Calu3 (cell line): ENCODE results near the gene B4GALT4. TPM values are rescaled to one million over a fixed set of nuclear protein-coding genes. Genes with fewer than 3 reads are reported as not detected.
"Not testable (repeated sequence)": the region's sequence is repeated elsewhere in the genome, so short reads cannot be mapped to it uniquely, and the experiment has no call there.

Source experiments
- BruUV-seq: library from RNA; stranded (reverse); fragments of 400-500 nt; replicated peaks from 2 replicates; lab custom pipeline; 2021; lab: Mats Ljungman, UMichigan
- CTCF ChIA-PET: fragments of 300-600 bp; sonication (Branson Sonifier 250); formaldehyde crosslinking; loops from one replicate; lab custom pipeline; 2022; ENCODE audit warnings: antibody characterized with exemption; lab: Charles Lee
- DNase-seq: peaks from one replicate; pipeline ENCODE4 v3.0.0; 2022
- H3K27ac Mint-ChIP-seq: one replicate; pipeline ENCODE4 v1.8.0; 2022; ENCODE audit warnings: mixed read lengths; ENCODE audit not compliant: unreplicated experiment
- H3K27me3 Mint-ChIP-seq: one replicate; pipeline ENCODE4 v1.8.0; 2022; ENCODE audit warnings: mixed read lengths; ENCODE audit not compliant: unreplicated experiment
- H3K36me3 Mint-ChIP-seq: one replicate; pipeline ENCODE4 v1.8.0; 2022; ENCODE audit warnings: mild to moderate bottlenecking, moderate library complexity, mixed read lengths; ENCODE audit not compliant: insufficient read depth, unreplicated experiment
- H3K4me1 Mint-ChIP-seq: one replicate; pipeline ENCODE4 v1.8.0; 2022; ENCODE audit warnings: mild to moderate bottlenecking, low read depth, mixed read lengths; ENCODE audit not compliant: unreplicated experiment
- H3K4me3 Mint-ChIP-seq: one replicate; pipeline ENCODE4 v1.8.0; 2022; ENCODE audit warnings: mild to moderate bottlenecking, low read depth, moderate library complexity, mixed read lengths; ENCODE audit not compliant: unreplicated experiment
- H3K9me3 Mint-ChIP-seq: one replicate; pipeline ENCODE4 v1.8.0; 2022; ENCODE audit warnings: low read depth, mixed read lengths; ENCODE audit not compliant: unreplicated experiment
- CTCF ChIP-seq: fragments of 200-600 bp; IDR thresholded peaks from one replicate; pipeline ENCODE4 v1.8.0; 2022; ENCODE audit warnings: antibody characterized with exemption; ENCODE audit not compliant: unreplicated experiment
- intact Hi-C: fragments of 100-400 bp; cut with micrococcal nuclease; formaldehyde crosslinking; loops from one replicate; pipeline ENCODE4 v1.10.0; 2022; ENCODE audit not compliant: unreplicated experiment
- total RNA-seq: library from RNA; stranded (reverse); gene quantifications from 2 replicates; pipeline ENCODE4 v1.2.3, GENCODE V29; 2022

Gene B4GALT4
- total RNA-seq, 1 experiment from 2014 or later = 38.7 TPM

GRCh38 chr3:119173325-119173724, 67.4 kb downstream of the B4GALT4 start, which contains the start of gene UPK1B:
Gene UPK1B (plus strand): TSS chr3:119173598. CDS start chr3:119186742, 13,144 bp downstream.
- intact Hi-C loops = no loop called here
- H3K27ac Mint-ChIP-seq = no peak within 1 kb of the TSS
- no peaks in the 10 kb centered on the region for H3K27me3 Mint-ChIP-seq
- CTCF ChIA-PET = interaction anchor here (0.9 kb wide), 1 partner anchor 10 kb away, joined by 3 read pairs; no protein-coding TSS in a partner anchor
- H3K9me3 Mint-ChIP-seq = peaks cover 3% of the 10 kb centered on the region
- no TSS peak for BruUV-seq
- H3K4me3 Mint-ChIP-seq = peak within 1 kb of the TSS; percentile 32
- peak; percentile 33 for DNase-seq
- peaks cover 8% of the 10 kb centered on the region for H3K36me3 Mint-ChIP-seq
- peaks cover 45% of the 10 kb centered on the region for H3K4me1 Mint-ChIP-seq
- no peak for TF ChIP-seq CTCF

- Mint-ChIP-seq H3K4me3 (no peak overlapping the region), H3K4me1 (peaks cover 20% of the 10 kb centered on the region), H3K36me3 (no peaks in the 10 kb centered on the region), H3K9me3 (peaks cover 3% of the 10 kb centered on the region), H3K27me3 (no peaks in the 10 kb centered on the region), H3K27ac (no peak overlapping the region)
- BruUV-seq = no TSS peak
- CTCF ChIA-PET = no interaction called here
- intact Hi-C loops = no loop called here
- DNase-seq = no peak
- no peak for TF ChIP-seq CTCF
Measured at GRCh38 chr3:119170821-119171220, 69.9 kb downstream of the B4GALT4 start.

- CTCF ChIA-PET, H3K36me3 Mint-ChIP-seq, intact Hi-C loops, BruUV-seq, H3K9me3 Mint-ChIP-seq, DNase-seq, H3K27ac Mint-ChIP-seq, H3K27me3 Mint-ChIP-seq, H3K4me3 Mint-ChIP-seq: not testable (repeated sequence)
- H3K4me1 Mint-ChIP-seq = peaks cover 23% of the 10 kb centered on the region
Measured at GRCh38 chr3:119164745-119165144, 75.9 kb downstream of the B4GALT4 start.

Other genes starting within 250 kb of the B4GALT4 start
- 0.45 and 0.56 TPM in 2 replicates for gene IGSF11, start 206.0 kb downstream of the B4GALT4 start, total RNA-seq
- not detected in 2 replicates for gene TEX55, start 94.7 kb downstream of the B4GALT4 start, total RNA-seq
- gene UPK1B, start 67.3 kb downstream of the B4GALT4 start, total RNA-seq = 26.9 and 32.8 TPM in 2 replicates
- gene ARHGAP31, start 53.5 kb upstream of the B4GALT4 start, total RNA-seq = 0.07 and 0.52 TPM in 2 replicates
- 48.6 and 54.3 TPM in 2 replicates for gene TMEM39A, start 222.7 kb upstream of the B4GALT4 start, total RNA-seq
- gene POGLUT1, start 228.1 kb upstream of the B4GALT4 start, total RNA-seq = 10.3 and 13.3 TPM in 2 replicates